Peyer's patch (tissue), 4 donors: ENCODE results near the gene KLHL20.
"Not testable (repeated sequence)": the region's sequence is repeated elsewhere in the genome, so short reads cannot be mapped to it uniquely, and the experiment has no call there.

Experiments
- CTCF ChIP-seq, 6 experiments: fragments of 450-650 bp in 4 of 6; fragments of 200-600 bp in 2 of 6; sonication (generic) in 1 of 6; IDR thresholded peaks; one replicate each; pipeline ENCODE4 v1.5.1; 2017 to 2019; ENCODE audit warnings: antibody characterized with exemption in 6 of 6, mild to moderate bottlenecking in 3 of 6, moderate library complexity in 1 of 6
- POLR2A ChIP-seq, 2 donors: fragments of 450-650 bp; IDR thresholded peaks; one replicate each; pipeline ENCODE4 v1.5.1; 2017; ENCODE audit warnings: antibody characterized with exemption in 2 of 2, mild to moderate bottlenecking in 2 of 2, moderate library complexity in 2 of 2

GRCh38 chr1:173731331-173731730 lies 16.6 kb downstream of the KLHL20 start:
- not testable (repeated sequence) for TF ChIP-seq CTCF, POLR2A (IDR thresholded peaks at IDR 0.05)
